ACHN (cell line): Measurements from ENCODE around the gene CPN2.

ENCODE experiments used
- DNase-seq: peaks from one replicate; pipeline ENCODE4 v3.0.0-alpha.2; 2015
- in situ Hi-C: cut with HindIII; loops from 2 replicates; pipeline ENCODE4 v1.10.0; 2017; ENCODE audit warnings: low sequenced_read_pairs, low pct_ligation_motif_present, low pct_unique_long_range_greater_than_20kb

Gene CPN2

GRCh38 chr3:194337965-194338753 is 13.0 kb downstream of the CPN2 start:
- in situ Hi-C loops = no loop called here
- no peak for DNase-seq

DNA sequence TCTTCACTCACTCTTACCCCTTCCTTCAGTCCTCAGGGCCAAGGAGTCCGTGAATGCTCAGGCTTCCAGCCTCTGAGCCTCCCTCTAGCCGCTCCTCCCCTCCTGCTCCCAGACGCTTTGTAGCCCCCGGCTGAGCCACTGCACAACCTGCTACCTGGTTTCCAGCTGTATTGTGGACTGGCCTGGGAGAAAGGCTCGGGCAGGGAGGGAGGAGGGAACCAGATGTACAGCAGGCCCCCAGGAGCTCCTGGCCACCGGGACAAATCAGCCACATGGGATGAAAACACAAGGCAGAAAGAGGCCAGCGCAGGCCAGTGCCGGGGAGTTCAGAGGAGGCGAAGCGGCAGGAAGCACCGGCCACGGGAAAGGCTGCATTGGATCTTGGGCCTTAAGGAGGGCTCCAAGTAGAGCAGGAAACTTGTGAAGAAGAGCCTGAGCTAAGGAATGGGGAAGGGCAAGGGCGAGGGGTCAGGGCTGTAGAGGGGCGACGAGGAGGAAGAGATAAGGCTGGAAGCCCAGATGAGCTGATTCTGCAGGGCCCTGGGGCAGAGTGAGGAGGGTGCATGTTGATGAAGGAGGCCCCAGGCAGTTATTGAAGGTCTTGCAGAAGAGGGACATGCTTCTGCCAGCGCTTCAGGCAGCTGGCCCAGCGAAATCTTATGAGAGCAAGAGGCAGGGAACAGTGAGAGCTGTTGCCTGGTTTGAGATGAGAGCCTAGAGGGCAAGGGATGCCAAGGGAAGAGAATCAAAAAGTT is 14.3 kb downstream of the CPN2 start:
- in situ Hi-C loops = no loop called here
- DNase-seq = no peak

DNA sequence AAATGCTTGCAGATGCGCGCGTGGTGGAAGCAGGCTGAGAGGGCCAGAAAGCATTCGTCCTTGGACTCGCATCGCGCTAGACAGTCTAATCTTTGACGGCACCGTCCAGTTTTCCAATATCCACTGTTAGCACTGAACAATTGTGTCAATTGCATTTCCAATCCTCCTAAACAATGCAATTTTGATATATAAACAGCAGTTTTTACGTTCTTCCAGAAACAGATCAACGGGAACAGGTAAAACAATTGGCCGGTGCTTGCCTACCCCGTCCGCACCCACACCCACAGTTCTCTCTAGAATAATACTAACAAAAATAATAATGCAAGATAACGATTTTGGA is 17.2 kb downstream of the CPN2 start:
- DNase-seq = no peak
- in situ Hi-C loops = no loop called here

GRCh38 chr3:194333212-194333980 is 17.7 kb downstream of the CPN2 start:
- DNase-seq = peak; percentile 79
- in situ Hi-C loops = no loop called here

- in situ Hi-C loops = no loop called here
- DNase-seq = no peak
Observed at GRCh38 chr3:194332858-194333211, 18.3 kb downstream of the CPN2 start.

DNA sequence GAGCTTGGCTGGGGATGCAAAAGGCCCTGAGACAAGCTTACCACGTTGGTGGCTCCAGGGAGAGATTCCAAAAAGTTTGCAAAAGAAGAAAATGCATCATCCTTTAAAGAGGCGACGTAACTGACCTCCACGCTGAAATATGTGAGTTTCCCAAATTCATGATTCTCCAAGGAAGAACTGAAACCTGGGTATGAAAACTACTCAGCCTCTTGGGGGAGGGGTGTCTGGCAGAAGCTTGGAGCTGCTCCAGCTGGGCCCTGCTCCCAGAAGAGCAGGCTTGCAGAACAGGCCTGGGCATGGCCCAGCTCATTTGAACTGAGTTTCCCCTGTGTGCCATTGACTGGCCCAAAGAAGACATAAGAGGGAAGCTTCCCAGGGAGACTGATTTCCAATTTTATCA is 20.5 kb downstream of the CPN2 start:
- no peak for DNase-seq
- in situ Hi-C loops = no loop called here

- in situ Hi-C loops = no loop called here
Observed at GRCh38 chr3:194330160-194330559, 21.0 kb downstream of the CPN2 start.

DNA sequence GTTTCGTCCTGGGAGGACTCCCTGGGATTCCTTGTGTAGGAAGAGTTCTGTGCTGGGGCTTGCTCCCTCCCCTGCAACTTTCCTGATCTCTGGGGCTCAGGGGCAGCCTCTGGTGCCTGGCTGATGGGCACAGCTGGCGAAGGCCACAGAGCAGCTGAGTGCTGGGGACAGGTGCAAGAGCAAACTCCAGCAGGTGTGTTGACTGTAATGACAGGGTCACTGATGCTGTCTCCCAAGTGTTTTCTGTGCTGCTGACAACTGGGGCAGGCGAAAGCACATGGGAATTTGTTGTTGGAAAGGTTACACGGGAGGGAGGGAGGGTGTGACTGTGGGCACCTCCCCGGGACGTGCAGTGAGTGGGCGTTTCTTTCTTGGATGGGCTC is 21.6 kb downstream of the CPN2 start:
- DNase-seq = no peak
- in situ Hi-C loops = no loop called here

More at GRCh38 chr3:194330160-194330559, 21.0 kb downstream of the CPN2 start:
- DNase-seq = no peak

DNA sequence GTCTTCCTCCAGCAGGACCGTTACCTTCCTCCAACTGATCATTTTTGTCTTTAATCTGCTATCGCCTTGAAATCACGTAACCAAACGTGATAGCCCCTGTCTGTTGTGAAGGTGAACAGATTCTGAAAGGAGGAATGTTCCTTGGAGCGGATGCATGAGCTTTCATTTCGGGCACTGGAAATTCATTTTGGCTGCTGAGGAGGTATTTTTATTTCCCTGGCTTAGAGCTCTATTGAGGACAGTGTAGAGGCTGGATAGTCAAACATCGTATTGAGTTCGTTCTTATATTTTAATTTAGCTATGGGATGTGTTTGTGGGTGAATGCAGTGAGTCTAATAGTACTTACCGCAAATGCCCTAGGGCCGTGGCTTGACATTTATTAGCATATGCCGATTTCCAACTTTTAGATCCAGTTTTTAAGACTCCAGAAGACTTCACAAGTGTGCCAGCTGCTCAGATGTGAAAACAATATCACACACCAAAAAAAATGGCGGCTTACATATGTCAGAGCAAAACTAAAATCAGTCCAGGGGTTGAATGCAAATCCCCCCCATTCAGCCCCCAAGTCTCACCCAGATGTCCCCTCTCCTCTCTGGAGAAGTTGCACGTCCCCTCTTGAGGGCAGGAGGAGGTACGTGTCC is 22.1 kb downstream of the CPN2 start:
- in situ Hi-C loops = no loop called here

GRCh38 chr3:194328053-194328657 is 23.0 kb downstream of the CPN2 start:
- in situ Hi-C loops = no loop called here
- DNase-seq = peak; percentile 77

More for the DNA sequence above, 22.1 kb downstream of the CPN2 start:
- no peak for DNase-seq

GRCh38 chr3:194327218-194328052 is 23.7 kb downstream of the CPN2 start:
- in situ Hi-C loops = no loop called here
- DNase-seq = peak; percentile 33

- in situ Hi-C loops = no loop called here
- no peak for DNase-seq
Observed at GRCh38 chr3:194326968-194327217, 24.2 kb downstream of the CPN2 start.

DNA sequence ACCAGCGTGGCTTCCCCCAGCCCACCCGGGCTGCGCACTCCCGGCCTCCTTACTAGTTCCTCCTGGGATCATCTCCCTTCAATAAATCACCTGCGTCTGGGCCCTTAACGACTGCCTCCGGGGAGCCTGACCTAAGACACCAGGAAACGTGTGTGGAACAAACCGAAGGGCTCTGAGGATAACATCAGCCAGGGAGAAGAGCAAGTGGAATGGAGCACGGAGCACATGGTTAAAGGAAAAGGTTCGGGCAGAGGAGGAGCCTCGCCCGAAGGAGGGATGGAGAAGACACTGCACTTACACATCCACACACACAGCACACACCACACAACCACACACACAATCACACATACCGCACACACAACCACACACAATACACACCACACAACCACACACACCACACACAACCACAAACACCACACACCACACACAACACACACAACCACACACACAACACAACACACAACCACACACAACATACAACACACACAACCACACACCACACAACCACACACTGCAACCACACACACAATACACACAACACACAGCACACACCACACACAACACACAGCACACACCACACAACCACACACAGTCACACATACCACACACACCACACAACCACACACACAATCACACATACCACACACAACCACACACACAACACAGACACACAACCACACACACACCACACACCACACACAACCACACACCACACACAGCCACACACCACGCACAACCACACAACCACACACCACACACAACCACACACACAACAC is 24.7 kb downstream of the CPN2 start:
- in situ Hi-C loops = no loop called here
- peak; percentile 29 for DNase-seq

GRCh38 chr3:194325424-194326153 is 25.5 kb downstream of the CPN2 start:
- in situ Hi-C loops = no loop called here
- no peak for DNase-seq

DNA sequence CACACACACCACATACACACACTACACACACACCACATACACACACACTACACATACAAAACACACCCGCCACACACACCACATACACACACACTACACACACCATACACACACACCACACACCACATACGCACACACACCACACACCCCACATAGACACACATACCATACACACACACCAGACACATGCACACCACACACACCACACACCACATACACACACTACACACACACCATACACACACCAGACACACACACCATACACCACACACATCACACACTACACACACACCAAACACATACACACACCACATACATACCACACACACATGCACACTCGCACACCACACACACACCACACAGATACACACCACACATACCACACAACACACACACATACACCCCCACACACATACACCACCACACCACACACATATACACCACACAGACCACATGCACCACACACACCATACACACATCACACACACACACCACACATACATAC is 26.3 kb downstream of the CPN2 start:
- in situ Hi-C loops = loop anchor here (25.0 kb wide), 1 partner anchor 163 kb away; no protein-coding TSS in a partner anchor
- no peak for DNase-seq
